Left lung (tissue), 10 donors: Measurements from ENCODE around the gene TRIM41. TPM values are rescaled to one million over a fixed set of nuclear protein-coding genes. Genes with fewer than 3 reads are reported as not detected.

Experiments
- ATAC-seq: fragments of 200-7000 bp; cut with Tn5 transposase; one replicate; pipeline ENCODE4 v1.9.1; 2020; ENCODE audit warnings: moderate library complexity
- DNase-seq, 4 donors: peaks; one replicate each; pipeline ENCODE4 v3.0.0-alpha.2; 2013 to 2020
- H3K27ac ChIP-seq, 2 donors: fragments of 200-600 bp; sonication (generic) in 1 of 2; one replicate each; pipeline versions ENCODE4 v1.5.0 to v1.8.0; 2020 to 2021
- H3K27me3 ChIP-seq, 2 donors: fragments of 200-600 bp; sonication (generic) in 1 of 2; one replicate each; pipeline versions ENCODE4 v1.5.0 to v1.8.0; 2020 to 2021
- H3K36me3 ChIP-seq, 2 donors: fragments of 200-600 bp; sonication (generic) in 1 of 2; one replicate each; pipeline versions ENCODE4 v1.5.0 to v1.8.0; 2020 to 2021
- H3K4me1 ChIP-seq, 2 donors: fragments of 200-600 bp; one replicate each; pipeline ENCODE4 v1.8.0; 2021
- H3K4me3 ChIP-seq, 2 donors: fragments of 200-600 bp; sonication (generic) in 1 of 2; one replicate each; pipeline versions ENCODE4 v1.5.0 to v1.8.0; 2020 to 2021; ENCODE audit warnings: mild to moderate bottlenecking in 1 of 2
- H3K9me3 ChIP-seq, 2 donors: fragments of 200-600 bp; sonication (generic) in 1 of 2; one replicate each; pipeline versions ENCODE4 v1.5.0 to v1.8.0; 2020 to 2021
- CTCF ChIP-seq, 2 donors: fragments of 200-600 bp; sonication (generic) in 1 of 2; IDR thresholded peaks; one replicate each; pipeline versions ENCODE4 v1.5.0 to v1.8.0; 2021; ENCODE audit warnings: antibody characterized with exemption in 2 of 2
- intact Hi-C, 2 donors: fragments of 100-400 bp; cut with DNase I; formaldehyde crosslinking; loops; one replicate each; pipeline versions ENCODE4 v1.11.2 to v1.14.2; 2022
- polyA plus RNA-seq, 6 donors: library from polyadenylated mRNA; unstranded; fragments of 120-200 nt; gene quantifications; one replicate each; pipeline ENCODE4 v1.2.1, GENCODE V29; 2013; ENCODE audit not compliant: insufficient read length in 6 of 6
- total RNA-seq, 2 donors: library from RNA; stranded (reverse); fragmentation: NEBNext Ultra II Directional; extraction: Animal tissue kit (Norgen Biotek cat#: 25700); gene quantifications; one replicate each; pipeline ENCODE4 v1.2.1, GENCODE V29; 2021
- donor health status: DM: no; HTN: yes; CAD: no.
- donor health status: DM: no; HTN: no; CAD: no.

The TRIM41 gene
- total and polyA plus RNA-seq, 8 donors, result 24.2 to 27.6 (median 26.1) TPM

GRCh38 chr5:181222630-181223057, 437 bp upstream of the TRIM41 start:
- no peaks in the 10 kb centered on the region for H3K9me3 ChIP-seq
- ATAC-seq (peak; percentile 17), DNase-seq (no peak)
- intact Hi-C loops, result no loop called here
- peaks cover 0 to 11% of the 10 kb centered on the region in 2 donors for H3K36me3 ChIP-seq
- peak overlapping the region; percentile 97 to 100 for H3K27ac ChIP-seq
- TF ChIP-seq CTCF (IDR thresholded peaks at IDR 0.05), result no peak
- H3K4me1 ChIP-seq, result peaks cover 4 to 46% of the 10 kb centered on the region in 2 donors
- peak overlapping the region; percentile 74 to 78 for H3K4me3 ChIP-seq
- H3K27me3 ChIP-seq, result peaks cover 0 to 4% of the 10 kb centered on the region in 2 donors

- peak overlapping the region; percentile 74 to 78 for H3K4me3 ChIP-seq
- no peaks in the 10 kb centered on the region for H3K27me3 ChIP-seq
- H3K27ac ChIP-seq, result peak overlapping the region; percentile 97 to 100
- H3K4me1 ChIP-seq, result peaks cover 4 to 34% of the 10 kb centered on the region in 2 donors
- H3K9me3 ChIP-seq, result no peaks in the 10 kb centered on the region
- TF ChIP-seq CTCF (IDR thresholded peaks at IDR 0.05), result no peak
- H3K36me3 ChIP-seq, result peaks cover 0 to 12% of the 10 kb centered on the region in 2 donors
- ATAC-seq (peak; percentile 0), DNase-seq (peak in 2 of 4 donors; percentile 64 to 69)
- intact Hi-C loops, result no loop called here
Observed at GRCh38 chr5:181223729-181224389, 778 bp downstream of the TRIM41 start.

- peak in 2 of 4 donors; percentile 38 to 78 for DNase-seq
- Histone ChIP-seq H3K9me3 (no peaks in the 10 kb centered on the region), H3K4me3 (peak overlapping the region; percentile 74 to 78), H3K4me1 (peaks cover 4 to 31% of the 10 kb centered on the region in 2 donors), H3K27ac (peak overlapping the region in 1 of 2 donors; percentile 100), H3K36me3 (peaks cover 0 to 12% of the 10 kb centered on the region in 2 donors), H3K27me3 (no peaks in the 10 kb centered on the region)
- intact Hi-C loops, result no loop called here
- no peak for ATAC-seq
- TF ChIP-seq CTCF (IDR thresholded peaks at IDR 0.05), result no peak
Observed at GRCh38 chr5:181224390-181225229, 1.5 kb downstream of the TRIM41 start.

GRCh38 chr5:181229996-181230395, 6.9 kb downstream of the TRIM41 start:
- Histone ChIP-seq H3K4me3 (no peak overlapping the region), H3K27me3 (no peaks in the 10 kb centered on the region), H3K9me3 (no peaks in the 10 kb centered on the region), H3K36me3 (peaks cover 0 to 59% of the 10 kb centered on the region in 2 donors), H3K27ac (no peak overlapping the region), H3K4me1 (peaks cover 0 to 13% of the 10 kb centered on the region in 2 donors)
- intact Hi-C loops, result no loop called here
- peak in 1 of 4 donors; percentile 15 for DNase-seq
- no peak for ATAC-seq
- no peak for TF ChIP-seq CTCF (IDR thresholded peaks at IDR 0.05)

- ATAC-seq (no peak), DNase-seq (peak in 1 of 4 donors; percentile 19)
- no peaks in the 10 kb centered on the region for H3K27me3 ChIP-seq
- intact Hi-C loops, result no loop called here
- no peak overlapping the region for H3K4me3 ChIP-seq
- no peak overlapping the region for H3K27ac ChIP-seq
- H3K4me1 ChIP-seq, result peaks cover 0 to 7% of the 10 kb centered on the region in 2 donors
- no peak for TF ChIP-seq CTCF (IDR thresholded peaks at IDR 0.05)
- H3K9me3 ChIP-seq, result no peaks in the 10 kb centered on the region
- H3K36me3 ChIP-seq, result peaks cover 0 to 65% of the 10 kb centered on the region in 2 donors
Observed at GRCh38 chr5:181230551-181230950, 7.5 kb downstream of the TRIM41 start.
